Measurements from ENCODE around the gene LAG3.

The LAG3 gene

GRCh38 chr12:6753772-6754356 is 18.5 kb upstream of the LAG3 start:
- no peak for DNase-seq

GRCh38 chr12:6754411-6754810 is 17.9 kb upstream of the LAG3 start:
- DNase-seq, result no peak

- no peak for DNase-seq
These were observed 15.2 kb upstream of the LAG3 start for GRCh38 chr12:6757028-6757690.

GRCh38 chr12:6758506-6759095 is 13.7 kb upstream of the LAG3 start:
- no peak for DNase-seq

GRCh38 chr12:6759741-6760140 is 12.6 kb upstream of the LAG3 start:
- no peak for DNase-seq

GRCh38 chr12:6763380-6763779 is 8.9 kb upstream of the LAG3 start:
- no peak for DNase-seq

GRCh38 chr12:6764011-6764828 is 8.1 kb upstream of the LAG3 start:
- peak; percentile 99 for DNase-seq

GRCh38 chr12:6765048-6765633 is 7.2 kb upstream of the LAG3 start:
- DNase-seq, result no peak

GRCh38 chr12:6765634-6766581 is 6.4 kb upstream of the LAG3 start, which contains the start of gene PTMS:
Gene PTMS, plus strand, starts transcription at chr12:6766363. Its CDS starts 343 bp downstream, at chr12:6766706.
- DNase-seq, result peak; percentile 97

- DNase-seq, result peak; percentile 57
These were observed 5.5 kb upstream of the LAG3 start for GRCh38 chr12:6766651-6767349.

- DNase-seq, result peak; percentile 57
These were observed 4.7 kb upstream of the LAG3 start for GRCh38 chr12:6767353-6768319.

GRCh38 chr12:6768437-6768914 is 3.8 kb upstream of the LAG3 start:
- DNase-seq, result peak; percentile 69

- peak; percentile 87 for DNase-seq
These were observed 3.3 kb upstream of the LAG3 start for GRCh38 chr12:6768990-6769389.

GRCh38 chr12:6769666-6770065 is 2.7 kb upstream of the LAG3 start:
- DNase-seq, result no peak

GRCh38 chr12:6770094-6770493 is 2.2 kb upstream of the LAG3 start:
- no peak for DNase-seq

- no peak for DNase-seq
These were observed 1.7 kb upstream of the LAG3 start for GRCh38 chr12:6770600-6770999.

- no peak for DNase-seq
These were observed 1.2 kb upstream of the LAG3 start for GRCh38 chr12:6771091-6771495.

- DNase-seq, result no peak
These were observed 600 bp upstream of the LAG3 start for GRCh38 chr12:6771509-6772330.

Measured in NCI-H1694 treated with DMSO at 0.1 percent for 48 hours (cell line).